HG02885 (cell line): ENCODE results near the gene LOXL3.
"Not testable (repeated sequence)": the region's sequence is repeated elsewhere in the genome, so short reads cannot be mapped to it uniquely, and the experiment has no call there.

Experiments used
- ATAC-seq: cut with Tn5 transposase; IDR thresholded peaks from one replicate; pipeline ENCODE4 v1.9.1; 2021; ENCODE audit warnings: mild to moderate bottlenecking; ENCODE audit not compliant: unreplicated experiment, poor library complexity

The LOXL3 gene

DNA sequence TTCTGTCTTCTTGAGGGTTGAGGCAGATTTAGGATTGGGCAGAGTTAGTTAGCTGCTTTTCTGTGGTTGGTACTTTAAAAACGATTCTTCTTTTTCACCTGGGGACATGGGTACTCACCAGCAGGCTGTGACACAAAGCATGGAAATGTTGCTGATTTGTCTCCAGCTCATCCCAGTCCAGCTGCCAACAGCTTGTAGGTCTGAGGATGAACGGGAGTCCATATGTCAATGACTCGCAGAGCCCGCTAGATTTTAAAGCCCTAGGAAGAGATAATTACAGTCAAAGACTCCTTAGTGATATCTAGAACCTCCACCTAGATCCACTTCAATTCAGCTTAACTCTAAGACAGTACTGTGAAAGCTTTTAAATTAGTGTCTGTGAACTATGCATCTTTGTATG, 21.6 kb upstream of the LOXL3 start:
- no peak for ATAC-seq

DNA sequence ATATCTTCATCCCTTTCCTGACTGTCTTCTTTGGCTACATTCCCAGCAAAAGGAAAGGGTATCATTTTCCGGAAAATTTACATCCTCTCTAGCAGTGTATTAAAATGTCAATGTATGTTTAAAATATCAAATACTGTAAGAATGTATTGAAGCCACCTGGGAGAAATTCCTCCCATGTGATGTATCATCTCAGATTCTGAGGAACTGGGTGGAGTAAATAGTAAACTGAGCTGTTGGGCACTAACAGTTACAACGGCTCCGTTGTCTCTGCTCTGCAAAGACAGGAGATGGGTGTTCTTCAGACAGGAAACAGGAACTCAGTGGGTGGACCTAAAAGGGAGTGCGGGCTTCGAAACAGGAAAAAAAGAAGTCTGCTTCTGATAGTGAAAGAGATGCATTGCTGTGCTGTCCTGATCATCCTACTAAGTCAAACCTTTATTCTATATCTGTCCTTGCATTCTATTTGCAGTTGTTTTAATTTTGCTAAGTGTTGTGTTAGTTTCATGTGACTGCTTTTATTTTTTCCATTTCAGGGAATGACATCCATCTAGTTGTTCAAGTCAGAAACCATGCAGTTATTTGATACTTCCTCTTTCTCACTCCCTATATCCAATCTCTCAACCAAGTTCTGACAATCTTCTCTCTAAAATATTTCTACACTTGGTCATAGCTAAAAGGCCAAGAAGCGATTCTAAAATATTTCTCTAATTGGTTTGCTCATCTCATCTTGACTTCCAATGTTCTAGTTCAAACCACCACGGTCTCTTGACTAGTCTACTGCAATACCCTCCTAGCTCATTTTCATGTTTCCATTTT, 20.2 kb upstream of the LOXL3 start:
- peak; percentile 52 for ATAC-seq

DNA sequence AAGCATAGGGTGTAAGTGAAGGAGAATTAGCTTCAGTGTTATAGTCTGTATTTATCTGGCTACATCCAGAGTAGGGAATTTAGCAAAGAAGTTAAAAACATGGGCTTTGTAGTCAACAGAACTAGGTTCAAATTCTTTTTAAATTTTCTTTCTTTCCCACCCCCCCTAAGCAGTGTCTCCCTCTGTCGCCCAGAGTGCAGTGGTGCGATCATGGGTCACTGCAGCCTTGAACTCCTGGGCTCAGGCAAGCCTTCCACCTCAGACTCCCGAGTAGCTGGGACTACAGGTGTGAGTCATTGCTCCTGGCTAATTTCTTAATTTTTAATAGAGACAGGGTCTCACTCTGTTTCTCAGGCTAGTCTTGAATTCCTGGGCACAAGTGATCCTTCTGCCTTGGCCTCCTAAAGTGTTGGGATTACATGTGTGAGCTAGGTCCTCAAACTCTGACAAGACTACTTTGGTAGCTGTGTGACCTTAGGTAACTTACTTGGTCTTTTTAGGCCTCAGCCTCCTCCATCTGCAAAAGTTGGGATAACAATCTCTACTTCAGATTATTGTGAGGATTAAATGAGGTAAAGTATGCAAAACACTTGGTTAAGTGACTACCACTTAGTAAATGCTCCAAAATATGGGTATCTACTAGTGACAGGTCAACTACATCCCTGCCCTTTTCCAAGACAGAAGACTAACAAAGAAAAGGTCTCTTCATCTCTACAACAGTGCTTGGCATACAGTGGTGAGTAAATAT, 18.6 kb upstream of the LOXL3 start:
- no peak for ATAC-seq

DNA sequence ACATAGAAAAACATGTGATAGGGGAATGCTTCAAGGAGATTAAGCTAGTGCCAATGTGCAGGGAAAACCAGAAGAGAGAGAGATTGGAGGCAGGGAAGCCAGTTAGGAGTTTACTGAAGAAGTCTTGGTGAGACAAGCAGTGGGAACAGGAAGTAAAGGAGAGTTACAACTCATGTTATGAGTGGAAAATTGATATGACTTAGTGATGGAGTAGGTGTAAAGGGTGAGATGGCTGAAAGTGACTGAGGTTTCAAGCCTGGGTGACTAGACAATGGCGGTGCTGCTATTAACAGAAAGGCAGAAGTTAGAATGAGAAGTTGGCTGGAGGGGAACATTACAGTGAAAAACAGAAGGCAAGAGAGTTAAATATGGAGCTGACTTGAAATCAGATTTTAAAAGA, 17.3 kb upstream of the LOXL3 start:
- peak; percentile 79 for ATAC-seq

DNA sequence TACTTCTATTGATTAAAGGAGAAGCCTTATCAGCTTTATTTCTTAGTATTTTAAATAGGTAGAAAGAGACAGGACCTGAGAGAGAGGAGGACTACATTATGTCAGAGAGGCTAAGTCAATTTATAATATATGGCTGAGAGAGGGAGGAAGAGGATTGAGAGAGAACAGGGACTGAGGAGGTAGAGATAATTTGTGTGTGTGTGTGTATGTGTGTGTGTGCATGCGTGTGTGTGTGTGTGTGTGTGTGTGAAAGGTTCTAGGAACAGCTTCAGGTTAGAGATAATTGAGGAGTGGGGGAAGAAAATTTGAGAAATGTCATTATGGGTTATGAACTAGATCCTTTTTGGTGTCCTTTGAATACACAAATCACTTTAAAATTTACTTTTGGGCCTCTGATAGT, 15.9 kb upstream of the LOXL3 start:
- no peak for ATAC-seq

DNA sequence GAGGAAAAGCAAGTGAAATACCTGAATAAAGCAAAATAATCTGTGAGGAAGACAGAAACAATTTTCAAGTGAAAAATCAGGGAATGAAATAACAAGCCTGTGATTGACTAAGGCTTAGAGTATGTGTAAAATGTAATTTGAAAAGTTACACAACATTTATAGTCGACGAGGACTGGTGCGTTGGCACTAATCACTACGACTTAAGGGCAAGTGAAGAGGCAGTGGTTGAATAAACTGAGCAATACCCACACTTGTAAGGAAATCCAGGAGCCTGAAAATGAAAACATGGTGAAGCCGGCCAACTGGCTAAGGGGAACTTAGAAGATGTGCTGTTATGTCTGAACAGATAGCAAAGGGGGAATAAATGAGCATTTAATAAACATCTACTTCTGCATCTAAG, 14.1 kb upstream of the LOXL3 start:
- ATAC-seq = no peak

DNA sequence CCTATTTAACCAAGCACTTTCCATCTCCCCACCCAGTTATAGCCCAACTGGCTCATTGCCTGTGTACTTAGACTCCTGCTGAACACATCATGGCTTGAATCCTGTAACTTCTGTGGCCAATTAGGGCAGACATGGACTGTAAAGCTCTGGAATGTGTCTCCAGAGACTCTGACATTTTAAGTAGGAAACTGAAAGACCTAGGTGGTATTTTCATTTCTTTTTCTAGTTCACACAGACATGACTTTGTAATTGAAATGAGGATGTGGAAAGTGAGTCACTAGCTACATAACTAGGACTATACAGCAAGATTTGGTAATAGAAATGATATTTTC, 13.0 kb upstream of the LOXL3 start:
- no peak for ATAC-seq

DNA sequence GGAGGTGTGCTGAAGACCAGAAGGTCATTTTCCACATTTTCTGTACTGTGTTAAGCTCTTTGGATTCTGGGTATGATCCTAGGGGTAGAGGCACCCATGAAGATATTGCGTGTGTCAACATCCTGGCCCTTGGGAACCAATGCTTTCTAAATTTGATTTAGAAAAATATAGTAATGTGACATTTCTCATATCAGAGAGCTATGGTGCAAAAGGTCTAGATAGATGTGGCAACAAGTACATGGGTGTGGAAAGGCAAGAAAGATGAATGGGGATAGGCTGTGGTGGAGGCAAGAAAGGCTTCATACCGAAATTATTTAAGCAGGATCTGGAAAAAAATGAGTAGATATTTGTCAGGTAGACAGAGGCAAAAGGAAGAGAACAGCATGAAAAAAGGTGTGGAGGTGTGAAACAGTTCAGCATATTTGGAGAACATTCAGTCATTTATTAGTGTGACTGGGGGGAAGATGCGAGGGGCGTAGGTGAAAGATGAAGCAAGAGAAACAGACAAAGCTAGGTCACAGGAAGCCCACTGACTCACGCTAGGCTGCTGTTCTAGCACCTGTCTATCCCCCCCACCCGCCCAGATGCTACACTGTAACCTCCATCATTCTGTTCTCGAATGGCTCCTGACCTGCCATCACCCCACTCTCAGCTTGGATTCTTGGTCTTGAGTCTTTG, 12.5 kb upstream of the LOXL3 start:
- ATAC-seq = no peak

DNA sequence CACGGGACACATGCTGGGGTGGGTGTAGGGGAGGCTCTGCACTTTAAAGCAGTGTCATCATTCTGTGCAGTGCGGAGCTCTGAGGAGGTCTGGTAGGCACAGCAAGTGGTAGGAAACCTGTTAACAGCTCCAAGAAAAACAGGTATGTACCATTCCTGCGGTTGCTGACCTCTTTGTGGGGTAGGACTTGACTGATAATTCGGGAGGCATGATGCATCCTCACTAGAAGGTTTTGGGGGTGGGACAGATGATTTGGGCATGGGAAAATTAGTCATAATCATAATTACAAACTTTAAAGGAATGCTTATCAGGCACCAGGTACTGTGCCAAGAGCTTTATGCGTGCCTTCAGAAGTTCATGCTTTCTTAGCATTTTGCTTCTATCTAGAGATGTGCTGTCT, 10.5 kb upstream of the LOXL3 start:
- no peak for ATAC-seq

DNA sequence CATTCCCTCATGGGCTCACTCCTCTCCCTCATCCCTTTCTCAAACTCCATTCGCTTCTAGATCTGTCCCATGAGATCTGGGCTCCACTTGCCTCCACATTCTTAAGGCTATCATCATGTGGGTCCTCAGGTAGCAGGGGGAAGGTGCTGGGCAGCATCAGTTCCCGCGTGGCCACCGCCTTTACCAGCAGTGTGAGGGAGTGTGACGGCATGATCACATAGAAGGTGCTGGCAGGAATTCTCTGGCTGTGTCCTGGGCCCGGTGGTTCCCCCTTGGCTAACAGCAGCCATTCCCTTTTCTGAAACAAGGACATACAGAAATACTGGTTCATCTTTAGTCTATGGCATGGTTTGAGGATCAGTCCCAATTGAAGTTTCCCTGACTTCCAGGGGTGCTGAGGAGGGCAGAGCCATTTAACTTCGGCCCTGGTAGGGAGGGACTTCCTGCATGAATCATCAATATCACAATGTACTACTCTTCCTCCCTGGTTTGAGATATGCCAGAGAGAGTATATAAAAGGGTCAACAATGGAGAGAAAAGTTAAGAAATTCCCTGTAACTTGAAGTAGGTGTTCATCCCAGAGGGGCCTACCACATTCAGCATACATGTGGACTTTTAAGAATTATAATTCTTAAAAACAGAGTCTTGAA, 8.5 kb upstream of the LOXL3 start:
- no peak for ATAC-seq

DNA sequence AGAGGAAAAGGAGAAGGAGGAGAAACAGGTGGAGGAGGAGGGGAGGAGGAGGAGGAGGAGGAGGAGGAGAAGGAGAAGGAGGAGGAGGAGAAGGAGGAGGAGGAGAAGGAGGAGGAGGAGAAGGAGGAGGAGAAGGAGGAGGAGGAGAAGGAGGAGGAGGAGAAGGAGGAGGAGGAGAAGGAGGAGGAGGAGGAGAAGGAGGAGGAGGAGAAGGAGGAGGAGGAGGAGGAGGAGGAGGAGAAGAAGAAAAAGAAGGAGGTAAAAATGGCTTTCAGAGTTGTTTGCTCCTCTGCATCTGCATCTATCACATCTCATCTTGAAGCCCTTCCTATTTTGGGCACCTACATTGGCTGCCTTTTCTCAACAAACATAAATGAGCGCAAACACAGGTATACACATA, 7.3 kb upstream of the LOXL3 start:
- not testable (repeated sequence) for ATAC-seq

DNA sequence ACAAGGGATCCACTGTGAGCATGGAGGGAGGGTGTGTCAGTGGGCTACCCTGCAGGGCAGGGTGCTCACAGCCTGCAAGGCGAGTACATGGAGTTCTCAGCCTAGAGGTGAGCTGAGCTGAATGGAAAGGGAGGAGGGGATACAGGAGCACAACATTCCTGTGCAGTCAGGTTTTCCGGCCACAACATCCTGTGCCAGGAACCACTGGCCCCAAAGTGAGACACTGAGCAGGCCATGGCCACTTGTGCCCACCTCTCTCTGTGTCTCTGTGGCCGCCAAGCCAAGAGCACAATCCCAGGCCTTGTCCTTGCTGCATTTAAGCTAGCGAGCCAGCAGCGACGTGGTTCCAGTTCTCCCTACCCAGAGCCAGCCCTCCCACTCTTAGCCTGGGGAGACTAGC, 6.8 kb upstream of the LOXL3 start:
- ATAC-seq = no peak

DNA sequence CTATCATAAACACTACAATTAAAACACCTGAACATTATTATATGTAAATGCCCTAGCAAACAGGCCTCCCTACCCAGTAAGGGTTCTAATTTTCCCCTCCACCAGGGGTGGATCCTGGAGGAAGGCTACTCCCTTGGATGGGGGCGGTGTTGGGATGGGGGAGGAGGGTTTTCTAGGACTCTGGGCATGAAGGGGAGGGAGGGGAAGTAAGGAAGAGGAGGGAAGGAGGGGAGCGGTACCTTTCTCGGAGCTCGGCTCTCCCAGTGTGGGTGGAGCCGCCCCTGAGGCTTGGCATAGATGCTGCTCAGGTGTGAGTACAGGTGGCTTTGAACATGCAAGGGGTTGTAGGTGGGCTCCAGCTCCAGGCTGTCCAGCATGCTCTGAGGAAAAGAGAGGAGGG, 6.2 kb upstream of the LOXL3 start:
- ATAC-seq = no peak

DNA sequence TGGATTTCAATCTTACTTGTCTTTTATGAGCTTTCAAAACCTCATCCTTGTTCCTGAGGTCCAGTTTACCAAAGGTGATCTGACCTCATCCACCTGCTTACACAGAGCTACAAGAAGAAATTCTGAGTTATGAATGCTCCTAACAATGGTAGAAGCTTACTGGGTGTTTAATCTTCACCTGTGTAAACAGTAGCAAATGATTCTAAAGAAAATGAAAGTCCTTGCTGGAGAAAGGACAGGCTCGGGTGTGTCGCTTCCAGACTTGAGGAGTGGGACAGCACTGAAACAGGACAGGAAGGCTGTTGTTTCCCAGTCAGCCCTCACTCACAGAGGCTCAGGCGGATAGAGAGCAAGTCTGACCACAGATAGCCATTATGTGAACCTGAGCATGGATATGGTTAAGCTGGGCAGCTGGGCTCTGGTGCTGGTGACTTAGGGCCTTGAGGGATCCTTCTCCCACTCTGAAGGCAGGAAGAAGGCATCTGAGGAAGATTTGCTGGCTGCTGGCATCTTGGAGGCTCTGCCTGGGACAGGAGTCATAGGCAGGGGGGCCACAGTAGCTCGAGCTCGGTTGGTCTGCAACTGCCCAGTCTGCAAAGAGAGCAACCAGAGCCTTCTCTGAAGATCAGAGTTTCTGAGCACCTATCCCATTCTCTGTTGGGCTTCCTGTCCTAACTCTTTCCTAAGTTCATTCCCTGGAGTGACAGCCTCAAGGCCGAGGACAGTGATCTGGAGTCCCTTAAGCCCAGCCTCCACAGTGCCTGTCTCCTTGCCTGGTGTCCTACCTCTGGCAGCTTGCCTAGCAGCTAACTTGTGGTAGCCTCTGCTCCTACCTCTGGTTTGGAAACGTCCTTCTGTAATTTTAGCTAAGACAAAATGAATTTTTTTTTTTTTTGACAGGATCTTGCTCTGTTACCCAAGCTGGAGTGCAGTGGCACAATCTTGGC, 4.8 kb upstream of the LOXL3 start:
- ATAC-seq = no peak

DNA sequence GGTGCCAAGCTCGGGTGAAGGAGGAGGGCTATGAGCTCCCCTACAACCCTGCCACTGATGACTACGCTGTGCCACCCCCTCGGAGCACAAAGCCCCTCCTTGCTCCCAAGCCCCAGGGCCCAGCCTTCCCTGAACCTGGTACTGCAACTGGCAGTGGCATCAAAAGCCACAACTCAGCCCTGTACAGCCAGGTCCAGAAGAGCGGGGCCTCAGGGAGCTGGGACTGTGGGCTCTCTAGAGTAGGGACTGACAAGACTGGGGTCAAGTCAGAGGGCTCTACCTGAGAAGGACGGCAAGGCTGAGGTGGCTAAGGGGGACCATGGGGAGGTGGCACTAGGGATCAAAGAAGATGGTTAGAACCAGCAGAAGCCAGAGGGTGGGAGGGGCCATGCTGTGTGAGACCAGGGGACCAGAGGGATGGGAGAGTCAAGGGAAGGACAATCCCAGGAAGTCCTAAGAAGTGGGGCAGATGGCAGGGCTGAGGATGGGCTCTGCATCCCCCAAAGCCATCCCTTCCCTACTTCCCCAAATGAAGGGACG, 3.2 kb upstream of the LOXL3 start:
- ATAC-seq = no peak

DNA sequence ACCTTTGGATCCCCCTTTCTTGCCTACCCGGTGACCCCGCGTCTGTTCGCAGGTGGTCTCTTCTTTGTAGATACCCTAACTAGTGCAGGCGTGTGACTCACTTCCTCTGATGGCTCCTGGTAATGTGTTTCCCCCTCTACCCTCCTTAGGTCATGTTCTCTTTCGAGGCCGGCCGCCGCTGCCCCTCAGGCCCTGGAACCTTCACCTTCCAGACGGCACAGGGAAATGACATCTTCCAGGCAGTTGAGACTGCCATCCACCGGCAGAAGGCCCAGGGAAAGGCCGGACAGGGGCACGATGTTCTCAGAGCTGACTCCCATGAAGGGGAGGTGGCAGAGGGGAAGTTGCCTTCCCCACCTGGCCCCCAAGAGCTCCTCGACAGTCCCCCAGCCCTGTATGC, 2.4 kb upstream of the LOXL3 start:
- ATAC-seq = no peak

DNA sequence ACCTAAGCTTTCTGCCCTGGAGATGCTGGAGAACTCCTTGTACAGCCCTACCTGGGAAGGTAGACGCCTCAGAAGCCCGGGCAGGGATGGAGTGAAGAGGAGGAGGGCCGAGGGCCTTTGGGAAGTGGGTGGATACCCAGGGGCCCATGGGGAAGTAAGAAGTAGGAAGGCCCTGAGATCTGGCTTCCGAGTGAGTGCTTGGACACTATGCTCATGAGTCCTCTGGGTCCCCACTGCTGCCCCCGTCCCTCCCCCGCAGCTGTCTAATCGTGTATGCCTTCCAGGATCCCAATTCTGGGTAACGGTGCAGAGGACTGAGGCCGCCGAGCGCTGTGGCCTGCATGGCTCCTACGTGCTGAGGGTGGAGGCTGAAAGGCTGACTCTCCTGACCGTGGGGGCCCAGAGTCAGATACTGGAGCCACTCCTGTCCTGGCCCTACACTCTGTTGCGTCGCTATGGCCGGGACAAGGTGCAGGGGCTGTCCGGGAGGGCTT, 1.9 kb upstream of the LOXL3 start:
- ATAC-seq = no peak

DNA sequence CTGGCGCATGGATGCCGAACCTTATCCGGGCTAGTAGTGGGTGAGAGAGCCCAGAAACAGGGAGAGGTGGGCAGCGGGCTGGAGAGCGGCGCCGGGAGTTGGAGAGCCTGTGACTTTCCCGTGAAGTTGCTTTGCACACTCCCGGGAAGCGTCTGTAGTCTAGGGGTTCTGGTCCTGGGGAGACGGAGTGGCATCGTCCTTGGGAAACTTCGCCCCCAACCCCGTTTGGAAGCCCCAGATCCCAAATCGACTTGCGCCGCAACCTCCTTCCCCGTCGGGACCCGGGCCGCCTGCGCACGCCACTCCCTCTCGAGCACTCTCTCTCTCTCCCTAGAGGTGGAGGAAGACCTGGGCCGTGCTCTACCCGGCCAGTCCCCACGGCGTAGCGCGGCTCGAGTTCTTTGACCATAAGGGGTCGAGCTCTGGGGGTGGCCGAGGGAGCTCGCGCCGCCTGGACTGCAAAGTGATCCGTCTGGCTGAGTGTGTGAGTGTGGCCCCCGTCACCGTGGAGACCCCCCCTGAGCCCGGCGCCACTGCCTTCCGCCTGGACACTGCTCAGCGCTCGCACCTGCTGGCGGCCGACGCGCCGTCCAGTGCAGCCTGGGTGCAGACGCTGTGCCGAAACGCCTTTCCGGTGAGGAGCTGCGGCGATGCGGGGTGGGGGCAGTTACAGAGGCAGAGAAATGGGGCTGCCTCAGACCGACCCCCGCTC, 1.2 kb upstream of the LOXL3 start:
- peak; percentile 39 for ATAC-seq
